OCI-LY7 (cell line): ENCODE results near the gene TMTC2. TPM values are rescaled to one million over a fixed set of nuclear protein-coding genes. Genes with fewer than 3 reads are reported as not detected.
A peak's percentile ranks its signal among the peaks of the same experiment; 100 is the strongest.

Experiments
- BruUV-seq: library from RNA; stranded (reverse); fragments of 400-500 nt; replicated peaks from 2 replicates; lab custom pipeline; 2021; lab: Mats Ljungman, UMichigan
- CTCF ChIA-PET: fragments of 300-600 bp; sonication (Branson Sonifier 250); formaldehyde crosslinking; loops from one replicate; lab custom pipeline; 2022; ENCODE audit warnings: antibody characterized with exemption; ENCODE audit not compliant: unreplicated experiment; lab: Charles Lee
- POLR2A ChIA-PET: fragments of 300-600 bp; sonication (Branson Sonifier 250); formaldehyde crosslinking; loops from one replicate; lab custom pipeline; 2022; ENCODE audit warnings: antibody characterized with exemption; lab: Charles Lee
- DNase-seq: peaks from one replicate; pipeline ENCODE4 v3.0.0-alpha.2; 2015; ENCODE audit warnings: low spot score
- H2AFZ ChIP-seq: fragments of 200-600 bp; sonication (generic), shearing (Covaris generic); 2 replicates; pipeline ENCODE4 v1.6.1; 2014; ENCODE audit warnings: mild to moderate bottlenecking, antibody characterized with exemption, low read length, moderate library complexity
- H3K27ac ChIP-seq: fragments of 200-600 bp; sonication (generic); 2 replicates; pipeline ENCODE4 v1.5.1; 2014; ENCODE audit warnings: mixed run types, low read depth, mild to moderate bottlenecking, moderate library complexity, low read length, inconsistent platforms; ENCODE audit not compliant: poor library complexity, severe bottlenecking
- H3K36me3 ChIP-seq: fragments of 200-600 bp; sonication (generic); 2 replicates; pipeline ENCODE4 v1.6.1; 2014; ENCODE audit warnings: mild to moderate bottlenecking, antibody characterized with exemption, low read length, moderate library complexity, mixed read lengths; ENCODE audit not compliant: insufficient read depth
- H3K4me1 ChIP-seq: fragments of 200-600 bp; sonication (generic); 2 replicates; pipeline ENCODE4 v1.5.1; 2014; ENCODE audit warnings: mild to moderate bottlenecking, low read length; ENCODE audit not compliant: insufficient read depth, poor library complexity, severe bottlenecking
- H3K4me2 ChIP-seq: fragments of 200-600 bp; sonication (generic); 2 replicates; pipeline ENCODE4 v1.6.1; 2014; ENCODE audit warnings: mild to moderate bottlenecking, low read length
- H3K4me3 ChIP-seq: fragments of 200-600 bp; sonication (generic); 2 replicates; pipeline ENCODE4 v1.5.1; 2014; ENCODE audit warnings: mild to moderate bottlenecking, low read depth, low read length; ENCODE audit not compliant: poor library complexity, severe bottlenecking
- H3K79me2 ChIP-seq: fragments of 200-600 bp; sonication (generic); 2 replicates; pipeline ENCODE4 v1.6.1; 2016; ENCODE audit warnings: low read depth, mild to moderate bottlenecking, low read length, moderate library complexity, mixed read lengths; ENCODE audit not compliant: insufficient read depth
- H3K9me2 ChIP-seq: fragments of 200-600 bp; sonication (generic); 2 replicates; pipeline ENCODE4 v1.6.1; 2016; ENCODE audit warnings: mild to moderate bottlenecking, low read length, mixed read lengths; ENCODE audit not compliant: insufficient read depth
- H3K9me3 ChIP-seq: fragments of 200-600 bp; sonication (generic); 2 replicates; pipeline ENCODE4 v1.6.1; 2014; ENCODE audit warnings: mild to moderate bottlenecking, mixed run types, low read length, mixed read lengths
- H4K20me1 ChIP-seq: fragments of 200-600 bp; sonication (generic); 2 replicates; pipeline ENCODE4 v1.6.1; 2014; ENCODE audit warnings: mild to moderate bottlenecking, antibody characterized with exemption, low read length, moderate library complexity, mixed read lengths; ENCODE audit not compliant: insufficient read depth
- EZH2phosphoT487 ChIP-seq: fragments of 200-600 bp; sonication (generic); IDR thresholded peaks from 2 replicates; pipeline ENCODE4 v1.6.1; 2018; ENCODE audit warnings: low read depth, borderline replicate concordance, mild to moderate bottlenecking, mixed run types, antibody characterized with exemption, low read length, moderate library complexity, mixed read lengths
- intact Hi-C: fragments of 100-400 bp; cut with micrococcal nuclease; formaldehyde crosslinking; loops from one replicate; pipeline ENCODE4 v1.10.0; 2022; ENCODE audit not compliant: unreplicated experiment
- total RNA-seq, 2 experiments: library from RNA; depleted of rRNA in 1 of 2; stranded (reverse); fragments of >200 nt in 1 of 2; shearing (Covaris generic) in 1 of 2; gene quantifications; 2 replicates each; pipeline ENCODE4 v1.2.3, GENCODE V29; 2014 to 2022
- TF ChIP-seq, protein P1 (sequence below): fragments of 200-600 bp; sonication (generic); conservative IDR thresholded peaks from 2 replicates; pipeline ENCODE4 v1.5.1; 2014; ENCODE audit warnings: mild to moderate bottlenecking, antibody characterized with exemption, low read length, moderate library complexity, mixed read lengths

TMTC2 gene
- total RNA-seq, 2 experiments from 2014 or later: 5.6 to 8.1 TPM

DNA sequence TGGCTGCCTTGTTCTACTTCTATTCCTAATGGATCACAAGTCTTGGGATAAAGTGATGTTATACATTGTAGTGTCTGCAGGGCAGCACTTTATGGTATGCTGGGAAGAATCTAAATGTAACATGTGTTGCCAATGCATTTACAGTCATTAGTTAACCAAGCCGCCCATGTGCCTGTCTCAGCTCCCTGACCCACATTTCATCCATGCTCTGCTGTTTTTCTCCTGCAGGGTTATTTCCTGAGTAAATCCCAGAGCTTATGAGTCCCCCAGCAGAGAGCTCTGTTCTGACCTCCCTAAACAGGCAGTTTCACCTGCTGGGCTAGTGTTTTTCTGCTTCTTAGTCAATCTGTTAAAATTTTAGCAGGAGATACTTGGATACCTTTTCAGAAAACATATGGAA is 4.4 kb upstream of the TMTC2 start:
- ChIA-PET POLR2A (no interaction called here), CTCF (no interaction called here)
- no peaks in the 10 kb centered on the region for H3K9me3 ChIP-seq
- peak overlapping the region; percentile 35 for H3K4me3 ChIP-seq
- H2AFZ ChIP-seq: peak overlapping the region; percentile 60; the same call in 1 of the 2 replicates
- H3K4me2 ChIP-seq: peak overlapping the region; percentile 65
- peak overlapping the region; percentile 47 for H3K27ac ChIP-seq
- no peaks in the 10 kb centered on the region for H4K20me1 ChIP-seq
- TF ChIP-seq, protein P1, sequence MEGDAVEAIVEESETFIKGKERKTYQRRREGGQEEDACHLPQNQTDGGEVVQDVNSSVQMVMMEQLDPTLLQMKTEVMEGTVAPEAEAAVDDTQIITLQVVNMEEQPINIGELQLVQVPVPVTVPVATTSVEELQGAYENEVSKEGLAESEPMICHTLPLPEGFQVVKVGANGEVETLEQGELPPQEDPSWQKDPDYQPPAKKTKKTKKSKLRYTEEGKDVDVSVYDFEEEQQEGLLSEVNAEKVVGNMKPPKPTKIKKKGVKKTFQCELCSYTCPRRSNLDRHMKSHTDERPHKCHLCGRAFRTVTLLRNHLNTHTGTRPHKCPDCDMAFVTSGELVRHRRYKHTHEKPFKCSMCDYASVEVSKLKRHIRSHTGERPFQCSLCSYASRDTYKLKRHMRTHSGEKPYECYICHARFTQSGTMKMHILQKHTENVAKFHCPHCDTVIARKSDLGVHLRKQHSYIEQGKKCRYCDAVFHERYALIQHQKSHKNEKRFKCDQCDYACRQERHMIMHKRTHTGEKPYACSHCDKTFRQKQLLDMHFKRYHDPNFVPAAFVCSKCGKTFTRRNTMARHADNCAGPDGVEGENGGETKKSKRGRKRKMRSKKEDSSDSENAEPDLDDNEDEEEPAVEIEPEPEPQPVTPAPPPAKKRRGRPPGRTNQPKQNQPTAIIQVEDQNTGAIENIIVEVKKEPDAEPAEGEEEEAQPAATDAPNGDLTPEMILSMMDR: no peak
- no peak for TF ChIP-seq EZH2phosphoT487
- DNase-seq: no peak
- BruUV-seq: no TSS peak
- H3K79me2 ChIP-seq: no peaks in the 10 kb centered on the region
- H3K9me2 ChIP-seq: no peaks in the 10 kb centered on the region
- H3K4me1 ChIP-seq: peaks cover 39% of the 10 kb centered on the region
- H3K36me3 ChIP-seq: no peaks in the 10 kb centered on the region
- intact Hi-C loops: loop anchor here (10.0 kb wide), 1 partner anchor 702 kb away; no protein-coding TSS in a partner anchor

- Histone ChIP-seq H3K27ac (peak overlapping the region; percentile 47), H3K4me2 (peak overlapping the region; percentile 65), H3K36me3 (no peaks in the 10 kb centered on the region), H2AFZ (peak overlapping the region; percentile 60), H3K4me3 (peak overlapping the region; percentile 35), H4K20me1 (no peaks in the 10 kb centered on the region), H3K9me3 (no peaks in the 10 kb centered on the region), H3K4me1 (peaks cover 39% of the 10 kb centered on the region), H3K79me2 (no peaks in the 10 kb centered on the region), H3K9me2 (no peaks in the 10 kb centered on the region)
- TF ChIP-seq, protein P1: no peak
- no peak for TF ChIP-seq EZH2phosphoT487
- no TSS peak for BruUV-seq
- POLR2A ChIA-PET: interaction anchor here (1.2 kb wide), 1 partner anchor 93 kb away, joined by 4 read pairs; no protein-coding TSS in a partner anchor
- DNase-seq: peak; percentile 54
- CTCF ChIA-PET: no interaction called here
- intact Hi-C loops: loop anchor here (10.0 kb wide), 1 partner anchor 702 kb away; no protein-coding TSS in a partner anchor
Observed at GRCh38 chr12:82682851-82683261, 3.9 kb upstream of the TMTC2 start.

DNA sequence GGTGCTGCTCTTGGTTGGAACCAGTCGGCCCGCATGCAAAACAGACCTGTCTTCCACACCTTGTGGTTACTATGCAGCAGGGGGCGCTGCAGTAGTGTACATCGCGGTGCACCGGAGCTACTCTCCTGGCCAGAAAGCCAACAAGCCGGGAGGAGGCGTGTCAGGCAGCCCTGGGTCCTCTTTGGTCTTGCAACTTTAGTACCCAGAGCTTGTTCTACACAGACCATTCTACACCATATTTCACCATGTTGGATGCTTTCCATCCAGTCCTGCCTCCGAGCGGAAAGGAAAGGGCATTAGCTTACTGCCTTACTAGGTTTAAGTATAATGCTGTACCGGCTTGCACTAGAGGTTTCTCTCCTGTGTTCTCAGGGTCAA is 927 bp upstream of the TMTC2 start:
- H3K4me3 ChIP-seq: peak overlapping the region; percentile 79
- H4K20me1 ChIP-seq: no peaks in the 10 kb centered on the region
- no peaks in the 10 kb centered on the region; the same call in 1 of the 2 replicates for H3K79me2 ChIP-seq
- H3K27ac ChIP-seq: peak overlapping the region; percentile 45
- H3K9me2 ChIP-seq: no peaks in the 10 kb centered on the region
- peak overlapping the region; percentile 92 for H3K4me2 ChIP-seq
- no TSS peak for BruUV-seq
- POLR2A ChIA-PET: interaction anchor here (0.7 to 1.5 kb wide), 7 partner anchors 8 to 701 kb away, joined by 3 to 7 read pairs (median 4); partner anchors contain the start of genes CCDC59 and METTL25
- TF ChIP-seq EZH2phosphoT487: no peak
- TF ChIP-seq, protein P1: peak; percentile 91
- H3K36me3 ChIP-seq: no peaks in the 10 kb centered on the region
- intact Hi-C loops: loop anchor here (1.0 to 10.0 kb wide), 4 partner anchors 322 to 1137 kb away; partner anchors contain the start of genes CCDC59 and METTL25
- CTCF ChIA-PET: interaction anchor here (0.6 to 1.0 kb wide), 4 partner anchors 10 to 479 kb away, joined by 3 to 5 read pairs (median 3); no protein-coding TSS in a partner anchor
- peak; percentile 96 for DNase-seq
- H3K9me3 ChIP-seq: no peaks in the 10 kb centered on the region
- peaks cover 55% of the 10 kb centered on the region for H3K4me1 ChIP-seq
- peak overlapping the region; percentile 93 for H2AFZ ChIP-seq
